Measurements from ENCODE around the gene TMEM196.
"Not testable (repeated sequence)": the region's sequence is repeated elsewhere in the genome, so short reads cannot be mapped to it uniquely, and the experiment has no call there.

TMEM196 gene

GRCh38 chr7:19708397-19709248 is 64.8 kb downstream of the TMEM196 start, which contains the start of gene POLR1F:
TSS of gene POLR1F (minus strand) at chr7:19709037. CDS start at chr7:19709016, 21 bp downstream.
- intact Hi-C loops (cut with DNase I): no loop called here
- peak; percentile 89 to 99 (median 95) for DNase-seq

GRCh38 chr7:19707240-19707639 is 66.2 kb downstream of the TMEM196 start:
- intact Hi-C loops (cut with DNase I): no loop called here
- no peak for DNase-seq

DNA sequence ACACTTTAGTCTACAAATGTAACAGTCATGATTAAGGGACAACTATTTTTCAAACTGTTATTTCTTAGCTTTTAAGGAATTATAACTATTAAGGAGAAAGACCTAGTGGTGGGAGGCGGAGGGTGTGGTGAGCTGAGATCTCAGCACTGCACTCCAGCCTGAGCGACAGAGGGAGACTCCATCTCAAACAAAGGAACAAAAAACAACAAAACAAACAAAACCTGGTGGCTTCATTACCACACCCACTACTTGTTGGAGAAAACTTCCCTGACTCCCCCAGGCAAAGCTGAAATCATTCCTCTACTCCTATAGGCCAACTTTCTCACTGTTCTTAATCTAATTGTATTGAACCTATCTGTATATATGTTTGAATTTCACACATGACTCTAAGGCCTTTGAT is 67.8 kb downstream of the TMEM196 start:
- intact Hi-C loops (cut with DNase I): no loop called here
- no peak for DNase-seq

DNA sequence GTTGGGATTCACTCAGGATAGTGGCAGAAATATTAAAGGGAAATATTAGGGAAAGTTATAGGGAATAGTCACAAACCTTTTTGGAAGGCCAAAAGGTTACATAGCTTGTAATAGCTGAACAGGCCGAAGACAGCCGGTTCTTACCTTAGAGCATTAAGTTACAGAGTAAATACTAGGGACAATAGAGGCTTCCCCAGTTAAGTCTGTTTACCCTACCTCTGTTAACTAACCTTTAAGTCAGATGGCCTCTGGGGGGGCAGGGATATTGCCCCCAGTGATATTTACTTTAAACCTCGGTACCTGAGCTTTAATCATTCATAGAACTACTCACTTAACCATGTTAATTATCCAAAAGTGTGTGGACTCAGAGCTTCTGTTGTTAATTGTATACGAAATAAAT is 71.9 kb downstream of the TMEM196 start:
- DNase-seq: no peak
- intact Hi-C loops (cut with DNase I): no loop called here

DNA sequence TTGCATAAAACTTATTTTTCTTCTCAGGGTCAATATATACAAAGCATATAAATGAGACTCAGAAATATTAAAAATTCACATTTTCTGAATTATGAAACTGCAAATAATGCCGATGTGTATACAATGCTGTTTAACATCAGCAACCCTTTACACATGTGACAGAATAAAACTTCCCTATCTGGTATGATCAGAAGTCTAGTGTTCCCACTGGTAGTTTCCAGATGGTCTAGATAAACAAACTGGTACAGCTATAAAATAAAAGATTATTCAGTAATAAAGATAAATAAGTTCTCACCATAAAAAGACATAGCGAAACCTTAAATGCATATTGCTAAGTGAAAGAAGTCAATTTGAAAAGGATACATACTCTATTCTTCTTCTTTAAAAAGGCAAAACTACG is 72.5 kb downstream of the TMEM196 start:
- no peak for DNase-seq
- intact Hi-C loops (cut with DNase I): no loop called here

GRCh38 chr7:19698331-19698730 is 75.1 kb downstream of the TMEM196 start:
- DNase-seq: no peak
- intact Hi-C loops (cut with DNase I): no loop called here

DNA sequence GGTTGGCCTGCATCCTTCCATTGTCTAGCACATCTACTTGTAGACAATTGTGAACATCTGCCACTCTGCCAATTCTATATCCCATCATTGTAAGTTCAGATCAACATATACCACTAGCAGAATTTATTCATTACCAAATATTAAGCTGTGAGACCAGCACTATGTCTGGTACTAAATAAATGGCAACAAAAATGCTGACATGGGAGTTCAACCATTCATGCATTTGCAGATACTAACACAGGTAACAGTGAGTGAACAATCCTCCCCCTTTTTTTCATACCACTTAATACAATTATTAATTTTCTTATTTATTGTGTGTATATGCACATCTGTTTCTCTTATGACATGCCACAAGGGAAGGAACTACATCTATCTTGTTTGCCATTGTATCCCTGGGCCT is 76.5 kb downstream of the TMEM196 start:
- intact Hi-C loops (cut with DNase I): no loop called here
- no peak for DNase-seq

GRCh38 chr7:19692111-19692828 is 81.1 kb downstream of the TMEM196 start:
- DNase-seq: peak in 3 of 10 donors; percentile 69 to 78 (median 70)
- intact Hi-C loops (cut with DNase I): no loop called here

GRCh38 chr7:19690736-19691135 is 82.7 kb downstream of the TMEM196 start:
- intact Hi-C loops (cut with DNase I): no loop called here
- DNase-seq: no peak

- intact Hi-C loops (cut with DNase I): not testable (repeated sequence)
- DNase-seq: peak in 1 of 10 donors; percentile 28
Measured at GRCh38 chr7:19689130-19689529, 84.3 kb downstream of the TMEM196 start.

DNA sequence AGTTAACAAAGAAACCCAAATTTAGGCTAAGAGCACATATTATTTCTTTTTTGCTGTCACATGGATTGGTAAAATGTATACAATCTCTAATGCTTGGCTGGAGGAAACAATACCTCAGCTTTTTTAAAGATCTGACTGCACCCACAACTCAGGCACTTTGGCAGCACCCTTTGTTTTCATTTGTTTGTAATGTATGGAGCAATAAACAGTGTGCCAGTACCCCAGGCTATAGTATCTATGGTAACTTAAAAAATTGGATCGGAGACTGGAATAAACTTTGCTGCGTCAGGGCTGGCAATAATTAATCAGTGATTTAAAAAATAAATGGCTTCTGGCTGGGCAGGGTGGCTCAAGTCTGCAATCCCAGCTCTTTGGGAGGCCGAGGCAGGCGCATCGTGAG is 91.8 kb downstream of the TMEM196 start:
- intact Hi-C loops (cut with DNase I): no loop called here
- no peak for DNase-seq

- DNase-seq: no peak
- intact Hi-C loops (cut with DNase I): no loop called here
Measured at GRCh38 chr7:19677180-19677579, 96.2 kb downstream of the TMEM196 start.

GRCh38 chr7:19675816-19676215 is 97.6 kb downstream of the TMEM196 start:
- intact Hi-C loops (cut with DNase I): no loop called here
- DNase-seq: no peak

GRCh38 chr7:19674266-19674960 is 99.0 kb downstream of the TMEM196 start:
- intact Hi-C loops (cut with DNase I): no loop called here
- no peak for DNase-seq

DNA sequence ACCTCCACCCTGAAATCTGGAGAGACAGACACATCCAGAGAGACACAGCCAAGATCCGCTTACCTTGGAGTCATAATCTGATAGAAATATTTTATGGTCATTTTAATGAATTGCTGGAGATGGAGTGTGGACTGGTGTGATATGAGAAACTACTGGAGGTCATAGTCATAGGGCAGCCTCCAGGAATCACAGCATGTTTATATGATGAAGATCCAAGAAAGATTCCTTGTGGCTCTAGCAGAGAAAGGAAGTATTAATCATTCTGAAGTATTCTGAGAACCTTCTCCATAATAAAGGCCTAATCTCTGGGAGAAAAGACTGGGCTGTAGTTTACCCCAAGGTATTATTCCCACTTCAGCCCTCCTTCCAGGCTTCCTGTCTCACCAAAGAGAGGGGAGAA is 102.6 kb downstream of the TMEM196 start:
- intact Hi-C loops (cut with DNase I): no loop called here
- DNase-seq: no peak

All from posterior cingulate gyrus (tissue), 11 donors.